Effector CD4-positive, alpha-beta T cell (primary cell): Measurements from ENCODE around the gene NEDD9.

ENCODE experiments used
- DNase-seq: peaks from one replicate; pipeline ENCODE4 v3.0.0-alpha.2; 2020
- total RNA-seq: gene quantifications from one replicate; lab custom pipeline; 2026; lab: John Stamatoyannopoulos, UW

The NEDD9 gene
- total RNA-seq = 57.0 reads per million, percentile 71 among the genes with 10 or more reads in this experiment

GRCh38 chr6:11232193-11232769, at the start of gene NEDD9:
TSS of gene NEDD9 (minus strand) at chr6:11232668. CDS start at chr6:11232515, 153 bp downstream.
- DNase-seq = peak; percentile 96

- DNase-seq = no peak
Measured at GRCh38 chr6:11282245-11282644, 49.8 kb upstream of the NEDD9 start.

GRCh38 chr6:11280394-11280793, 47.9 kb upstream of the NEDD9 start:
- DNase-seq = no peak

- DNase-seq = no peak
Measured at GRCh38 chr6:11279284-11279689, 46.8 kb upstream of the NEDD9 start.

- no peak for DNase-seq
Measured at GRCh38 chr6:11278207-11278559, 45.7 kb upstream of the NEDD9 start.

- no peak for DNase-seq
Measured at GRCh38 chr6:11277275-11278206, 45.1 kb upstream of the NEDD9 start.

- DNase-seq = no peak
Measured at GRCh38 chr6:11276911-11277274, 44.4 kb upstream of the NEDD9 start.

- no peak for DNase-seq
Measured at GRCh38 chr6:11276228-11276627, 43.8 kb upstream of the NEDD9 start.

- DNase-seq = no peak
Measured at GRCh38 chr6:11275598-11275997, 43.1 kb upstream of the NEDD9 start.

GRCh38 chr6:11273406-11274065, 41.1 kb upstream of the NEDD9 start:
- no peak for DNase-seq

GRCh38 chr6:11272491-11273192, 40.2 kb upstream of the NEDD9 start:
- no peak for DNase-seq

GRCh38 chr6:11271228-11272020, 39.0 kb upstream of the NEDD9 start:
- DNase-seq = no peak

GRCh38 chr6:11270030-11271027, 37.9 kb upstream of the NEDD9 start:
- DNase-seq = no peak

GRCh38 chr6:11268978-11269377, 36.5 kb upstream of the NEDD9 start:
- no peak for DNase-seq

GRCh38 chr6:11266926-11267325, 34.5 kb upstream of the NEDD9 start:
- no peak for DNase-seq

GRCh38 chr6:11265932-11266331, 33.5 kb upstream of the NEDD9 start:
- no peak for DNase-seq

- no peak for DNase-seq
Measured at GRCh38 chr6:11264100-11264499, 31.6 kb upstream of the NEDD9 start.

- DNase-seq = no peak
Measured at GRCh38 chr6:11263291-11263775, 30.9 kb upstream of the NEDD9 start.

- DNase-seq = no peak
Measured at GRCh38 chr6:11262242-11262641, 29.8 kb upstream of the NEDD9 start.

- DNase-seq = no peak
Measured at GRCh38 chr6:11260249-11261038, 28.0 kb upstream of the NEDD9 start.
